B cell (primary cell): Measurements from ENCODE around the gene SMTNL1. TPM values are rescaled to one million over a fixed set of nuclear protein-coding genes. Genes with fewer than 3 reads are reported as not detected.

Experiments
- ATAC-seq: fragments of 200-7000 bp; cut with Tn5 transposase; one replicate; pipeline ENCODE4 v1.10.0; 2021; ENCODE audit warnings: low read depth, mild to moderate bottlenecking, moderate number of reproducible peaks, moderate library complexity
- CTCF ChIA-PET: fragments of 350-600 bp; sonication (Branson Sonifier 250); formaldehyde crosslinking; loops from one replicate; lab custom pipeline; 2021; ENCODE audit warnings: antibody characterized with exemption, inconsistent platforms; lab: Charles Lee
- POLR2A ChIA-PET: fragments of 350-600 bp; sonication (Branson Sonifier 250); formaldehyde crosslinking; loops from one replicate; lab custom pipeline; 2021; ENCODE audit warnings: antibody characterized with exemption; lab: Charles Lee
- DNase-seq: peaks from one replicate; pipeline ENCODE4 v3.0.0; 2013
- H2AFZ ChIP-seq: 2 replicates; pipeline ENCODE4 v1.6.1; 2012; ENCODE audit warnings: mild to moderate bottlenecking, low read depth, low read length; ENCODE audit not compliant: insufficient read depth, poor library complexity, severe bottlenecking
- H3K27ac ChIP-seq, 2 donors: 1 replicate in 1 of 2; 2 replicates in 1 of 2; pipeline ENCODE4 v1.5.1; 2012 to 2013; ENCODE audit warnings: low read length in 2 of 2, mild to moderate bottlenecking in 2 of 2, moderate library complexity in 1 of 2
- H3K27me3 ChIP-seq, 4 experiments: fragments of 200-600 bp in 1 of 4; sonication (generic) in 1 of 4; replicated peaks in 1 of 4; 1 replicate in 2 of 4; 2 replicates in 2 of 4; pipeline versions ENCODE4 v1.6.1 to v1.7.0; 2013 to 2016; ENCODE audit warnings: low read length in 3 of 4, mild to moderate bottlenecking in 2 of 4, mixed read lengths in 1 of 4, moderate library complexity in 1 of 4; ENCODE audit not compliant: insufficient read depth in 4 of 4, control insufficient read depth in 3 of 4; ENCODE audit errors: control extremely low read depth in 1 of 4
- H3K36me3 ChIP-seq, 2 experiments: replicated peaks in 1 of 2; 1 replicate in 1 of 2; 2 replicates in 1 of 2; pipeline versions ENCODE4 v1.6.1 to v1.7.1; 2013; ENCODE audit warnings: low read length in 1 of 2; ENCODE audit not compliant: insufficient read depth in 2 of 2, control insufficient read depth in 1 of 2; ENCODE audit errors: control extremely low read depth in 1 of 2, extremely low read depth in 1 of 2
- H3K4me1 ChIP-seq, 2 donors: fragments of 200-600 bp in 1 of 2; sonication (generic) in 1 of 2; 1 replicate in 1 of 2; 2 replicates in 1 of 2; pipeline versions ENCODE4 v1.5.1 to v1.6.1; 2013 to 2017; ENCODE audit warnings: low read length in 2 of 2; ENCODE audit not compliant: control insufficient read depth in 2 of 2, insufficient read depth in 2 of 2
- H3K4me2 ChIP-seq: replicated peaks from 2 replicates; pipeline ENCODE3; 2012; ENCODE audit warnings: mild to moderate bottlenecking, low read depth, low read length; ENCODE audit not compliant: poor library complexity, severe bottlenecking
- H3K4me3 ChIP-seq, 5 experiments: fragments of 200-600 bp in 1 of 5; sonication (generic) in 1 of 5; 1 replicate in 3 of 5; 2 replicates in 2 of 5; pipeline versions ENCODE4 v1.5.1 to v1.7.0; 2011 to 2016; ENCODE audit warnings: low read length in 4 of 5, mild to moderate bottlenecking in 4 of 5, low read depth in 2 of 5, control low read depth in 1 of 5, moderate library complexity in 1 of 5; ENCODE audit not compliant: insufficient read depth in 1 of 5; ENCODE audit errors: control extremely low read depth in 1 of 5, extremely low read depth in 1 of 5
- H3K79me2 ChIP-seq: fragments of 200-600 bp; sonication (generic); one replicate; pipeline ENCODE4 v1.6.0; 2016; ENCODE audit warnings: low read length; ENCODE audit not compliant: control insufficient read depth, insufficient read depth
- H3K9ac ChIP-seq: fragments of 200-600 bp; sonication (generic); 2 replicates; pipeline ENCODE4 v1.6.1; 2017; ENCODE audit warnings: mild to moderate bottlenecking, low read length, moderate library complexity
- H3K9me3 ChIP-seq, 3 donors: one replicate each; pipeline versions ENCODE4 v1.6.1 to v1.7.1; 2013; ENCODE audit warnings: low read length in 2 of 3; ENCODE audit not compliant: control insufficient read depth in 2 of 3, insufficient read depth in 1 of 3; ENCODE audit errors: control extremely low read depth in 1 of 3
- H4K20me1 ChIP-seq: 2 replicates; pipeline ENCODE4 v1.6.0; 2012; ENCODE audit warnings: mild to moderate bottlenecking, low read length; ENCODE audit not compliant: insufficient read depth, control insufficient read depth, poor library complexity, severe bottlenecking
- H3K27ac Mint-ChIP-seq: one replicate; pipeline ENCODE4 v1.8.0; 2021; ENCODE audit warnings: mixed read lengths
- H3K27me3 Mint-ChIP-seq: one replicate; pipeline ENCODE4 v1.8.0; 2021; ENCODE audit warnings: mixed read lengths
- H3K4me1 Mint-ChIP-seq: one replicate; pipeline ENCODE4 v1.8.0; 2021; ENCODE audit warnings: mixed read lengths
- H3K4me3 Mint-ChIP-seq: one replicate; pipeline ENCODE4 v1.8.0; 2021; ENCODE audit warnings: mixed read lengths
- H3K9me3 Mint-ChIP-seq: one replicate; pipeline ENCODE4 v1.8.0; 2022; ENCODE audit warnings: mixed read lengths; ENCODE audit not compliant: insufficient read depth
- EZH2 ChIP-seq: IDR thresholded peaks from 2 replicates; pipeline ENCODE4 v1.6.1; 2012; ENCODE audit warnings: borderline replicate concordance, low read depth, mild to moderate bottlenecking, moderate library complexity, low read length; ENCODE audit not compliant: insufficient read depth, poor library complexity, severe bottlenecking
- whole genome bisulfite sequencing: methylation state at CpG from one replicate; pipeline ENCODE4 v1.1.5; 2013; ENCODE audit warnings: missing lambda C conversion rate; ENCODE audit not compliant: insufficient coverage; 5-methylcytosine and 5-hydroxymethylcytosine counted together
- intact Hi-C: fragments of 100-400 bp; cut with micrococcal nuclease; formaldehyde crosslinking; loops from one replicate; pipeline ENCODE4 v1.10.0; 2022
- polyA plus RNA-seq: library from polyadenylated mRNA; depleted of rRNA; stranded (reverse); fragments of >200 nt; gene quantifications from 2 replicates; pipeline ENCODE4 v1.2.3, GENCODE V29; 2012
- total RNA-seq, 2 donors: library from RNA; stranded (reverse); fragments of 120-200 nt in 1 of 2; gene quantifications; 1 replicate in 1 of 2; 2 replicates in 1 of 2; pipeline versions ENCODE4 v1.2.3 to v1.2.4, GENCODE V29; 2013 to 2022
- TF ChIP-seq, protein P1 (sequence below): fragments of 200-600 bp; IDR thresholded peaks from one replicate; pipeline ENCODE4 v1.8.0; 2022; ENCODE audit warnings: antibody characterized with exemption, mild to moderate bottlenecking

The SMTNL1 gene
- total and polyA plus RNA-seq, 2 donors (not counting 1 experiment from before 2014, with no cell fraction given), result not detected

DNA sequence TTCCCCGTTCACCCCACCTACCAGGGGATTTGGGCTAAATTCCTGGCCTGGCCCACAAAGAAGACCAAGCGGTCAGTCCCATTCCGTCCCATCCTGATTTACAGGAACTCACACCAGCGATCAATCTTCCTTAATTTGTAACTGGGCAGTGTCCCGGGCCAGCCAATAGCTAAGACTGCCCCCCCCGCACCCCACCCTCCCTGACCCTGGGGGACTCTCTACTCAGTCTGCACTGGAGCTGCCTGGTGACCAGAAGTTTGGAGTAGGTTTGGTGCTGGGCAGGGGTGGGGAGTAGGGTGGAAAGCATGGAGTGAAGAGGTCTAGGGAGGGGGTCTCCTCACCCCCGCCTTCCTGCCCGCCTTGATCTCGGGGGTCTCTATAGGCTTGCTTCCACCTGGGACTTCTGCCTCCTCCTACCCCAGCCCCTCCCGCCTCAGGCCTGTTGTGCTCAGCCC is 60.1 kb downstream of the SMTNL1 start, which contains the start of gene SERPING1:
TSS of gene SERPING1 (plus strand) at position 225 of the 455 bp plus-strand sequence. CDS start 586 bp downstream, outside the sequence.
- Histone ChIP-seq H3K9ac (no peak within 1 kb of the TSS), H3K4me1 (peaks cover 0 to 3% of the 10 kb centered on the region in 2 donors), H3K36me3 (no peaks in the 10 kb centered on the region), H3K9me3 (no peaks in the 10 kb centered on the region), H4K20me1 (no peaks in the 10 kb centered on the region), H3K79me2 (no peaks in the 10 kb centered on the region), H3K27ac (no peak within 1 kb of the TSS), H3K27me3 (peaks cover 0 to 13% (median 6%) of the 10 kb centered on the region in 4 experiments), H2AFZ (no peak within 1 kb of the TSS), H3K4me3 (no peak within 1 kb of the TSS), H3K4me2 (peak within 1 kb of the TSS; percentile 19)
- WGBS, result 63% methylated on average over 7 of the region's 10 CpGs
- no peak for ATAC-seq
- peaks cover 2% of the 10 kb centered on the region for H3K4me1 Mint-ChIP-seq
- intact Hi-C loops, result no loop called here
- POLR2A ChIA-PET, result no interaction called here
- H3K4me3 Mint-ChIP-seq, result no peak within 1 kb of the TSS
- H3K9me3 Mint-ChIP-seq, result no peaks in the 10 kb centered on the region
- H3K27me3 Mint-ChIP-seq, result peaks cover 54% of the 10 kb centered on the region
- DNase-seq, result no peak
- no peak within 1 kb of the TSS for H3K27ac Mint-ChIP-seq
- CTCF ChIA-PET, result no interaction called here
- TF ChIP-seq EZH2, result no peak
- TF ChIP-seq, protein P1, sequence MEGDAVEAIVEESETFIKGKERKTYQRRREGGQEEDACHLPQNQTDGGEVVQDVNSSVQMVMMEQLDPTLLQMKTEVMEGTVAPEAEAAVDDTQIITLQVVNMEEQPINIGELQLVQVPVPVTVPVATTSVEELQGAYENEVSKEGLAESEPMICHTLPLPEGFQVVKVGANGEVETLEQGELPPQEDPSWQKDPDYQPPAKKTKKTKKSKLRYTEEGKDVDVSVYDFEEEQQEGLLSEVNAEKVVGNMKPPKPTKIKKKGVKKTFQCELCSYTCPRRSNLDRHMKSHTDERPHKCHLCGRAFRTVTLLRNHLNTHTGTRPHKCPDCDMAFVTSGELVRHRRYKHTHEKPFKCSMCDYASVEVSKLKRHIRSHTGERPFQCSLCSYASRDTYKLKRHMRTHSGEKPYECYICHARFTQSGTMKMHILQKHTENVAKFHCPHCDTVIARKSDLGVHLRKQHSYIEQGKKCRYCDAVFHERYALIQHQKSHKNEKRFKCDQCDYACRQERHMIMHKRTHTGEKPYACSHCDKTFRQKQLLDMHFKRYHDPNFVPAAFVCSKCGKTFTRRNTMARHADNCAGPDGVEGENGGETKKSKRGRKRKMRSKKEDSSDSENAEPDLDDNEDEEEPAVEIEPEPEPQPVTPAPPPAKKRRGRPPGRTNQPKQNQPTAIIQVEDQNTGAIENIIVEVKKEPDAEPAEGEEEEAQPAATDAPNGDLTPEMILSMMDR, result no peak

DNA sequence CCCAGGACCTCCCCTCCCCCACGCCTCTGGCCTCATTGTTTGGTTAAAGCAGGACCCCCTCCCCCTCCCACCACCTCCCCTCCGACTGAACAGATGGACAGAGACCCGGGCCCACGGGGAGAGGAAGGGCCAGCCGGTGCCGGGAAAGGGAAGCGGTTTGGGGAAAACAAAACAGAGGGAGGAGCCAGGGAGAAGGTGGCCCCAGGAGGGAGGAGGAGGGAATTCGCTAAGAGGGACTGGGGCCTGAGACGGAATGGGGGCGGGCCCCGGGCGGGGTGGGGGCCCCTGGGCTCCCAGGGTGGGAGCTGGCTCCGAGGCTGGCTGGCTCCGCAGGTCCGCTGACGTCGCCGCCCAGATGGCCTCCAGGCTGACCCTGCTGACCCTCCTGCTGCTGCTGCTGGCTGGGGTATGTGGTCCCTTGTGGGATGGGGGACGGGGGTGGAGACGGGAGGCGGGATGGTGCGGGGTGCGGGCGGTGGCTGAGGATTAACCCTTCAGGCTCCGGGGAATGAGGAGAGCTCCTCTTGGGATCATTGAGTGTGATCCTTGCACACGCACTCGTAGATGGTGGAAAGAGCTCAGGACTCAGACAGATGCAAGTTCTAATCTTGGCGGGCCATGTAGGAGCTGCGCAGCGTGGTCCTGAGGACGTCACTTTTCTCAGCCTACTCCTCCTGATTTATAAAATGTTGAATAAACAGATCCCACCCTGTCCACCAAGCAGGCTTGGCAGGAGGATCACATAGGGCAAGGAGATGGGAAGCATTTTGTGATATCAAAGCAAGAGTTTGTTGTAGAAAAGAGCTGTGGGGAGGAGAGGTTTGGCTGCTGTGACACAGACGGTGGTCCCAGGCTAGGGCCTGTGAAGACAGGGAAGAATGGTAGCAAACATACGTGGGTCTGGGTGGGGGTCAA is 60.8 kb downstream of the SMTNL1 start:
- no peak for TF ChIP-seq EZH2
- TF ChIP-seq, protein P1, result no peak
- no peak overlapping the region for H3K27ac Mint-ChIP-seq
- intact Hi-C loops, result no loop called here

More for the DNA sequence above, 60.8 kb downstream of the SMTNL1 start:
- H3K4me3 ChIP-seq, result no peak overlapping the region
- no peak overlapping the region for H2AFZ ChIP-seq
- peaks cover 0 to 3% of the 10 kb centered on the region in 2 donors for H3K4me1 ChIP-seq
- H4K20me1 ChIP-seq, result no peaks in the 10 kb centered on the region
- H3K9me3 ChIP-seq, result no peaks in the 10 kb centered on the region
- no peak overlapping the region for H3K27ac ChIP-seq
- H3K36me3 ChIP-seq, result no peaks in the 10 kb centered on the region
- no peak overlapping the region for H3K4me3 Mint-ChIP-seq
- peaks cover 0 to 13% (median 6%) of the 10 kb centered on the region in 4 experiments for H3K27me3 ChIP-seq
- ChIA-PET CTCF (interaction anchor here (1.0 to 1.1 kb wide), 2 partner anchors 9 to 202 kb away, joined by 3 read pairs; no protein-coding TSS in a partner anchor), POLR2A (no interaction called here)
- H3K4me2 ChIP-seq, result peak overlapping the region; percentile 19
- no peak for ATAC-seq
- H3K79me2 ChIP-seq, result no peaks in the 10 kb centered on the region
- no peak overlapping the region for H3K9ac ChIP-seq
- 3% methylated on average over 24 of the region's 33 CpGs for WGBS
- H3K4me1 Mint-ChIP-seq, result peaks cover 2% of the 10 kb centered on the region
- no peaks in the 10 kb centered on the region for H3K9me3 Mint-ChIP-seq
- H3K27me3 Mint-ChIP-seq, result peaks cover 50% of the 10 kb centered on the region
- DNase-seq, result no peak
